ENCODE results near the gene PANX3. TPM values are rescaled to one million over a fixed set of nuclear protein-coding genes. Genes with fewer than 3 reads are reported as not detected.
A peak's percentile ranks its signal among the peaks of the same experiment; 100 is the strongest.

PANX3 gene
- total RNA-seq, 2 donors from 2014 or later, result not detected

DNA sequence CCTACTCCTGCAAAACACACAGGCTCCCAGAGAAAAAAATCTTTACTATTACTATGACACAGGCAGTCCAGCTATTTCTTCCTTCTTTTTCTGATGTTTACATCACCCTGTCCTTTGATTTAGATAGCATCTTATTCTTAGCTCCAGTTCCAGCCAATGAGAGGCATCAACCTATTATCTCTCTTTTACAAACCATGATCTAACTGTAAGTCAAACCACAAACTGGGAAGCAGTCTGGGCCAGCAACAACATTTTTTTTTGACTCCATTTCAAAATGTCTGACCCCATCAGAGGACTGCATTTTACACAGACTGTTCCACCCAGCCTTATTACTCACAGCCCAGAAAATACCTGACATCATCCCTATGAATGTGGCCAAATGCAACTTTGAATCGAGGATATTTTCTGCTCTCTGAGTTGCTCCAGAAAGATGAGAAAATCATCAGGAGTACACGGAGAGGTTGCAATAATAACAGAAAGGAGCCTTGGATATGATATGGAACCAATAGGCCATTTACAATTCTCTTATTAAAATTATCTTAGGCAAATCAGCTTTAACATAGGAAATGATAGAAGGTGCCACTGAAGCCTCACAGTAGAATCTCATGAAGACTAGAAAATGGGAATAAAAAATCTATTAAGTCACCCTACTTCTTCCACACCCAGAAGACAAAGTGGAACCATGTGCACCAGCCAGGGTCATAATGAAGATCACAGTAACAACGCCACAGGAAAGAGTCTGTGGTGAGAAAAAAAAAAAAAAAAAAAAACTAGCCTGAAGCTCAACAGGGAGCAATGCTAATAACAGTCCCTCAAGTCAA lies 32.6 kb downstream of the PANX3 start:
- Histone ChIP-seq H3K27ac (peak overlapping the region; percentile 80 to 81), H3K27me3 (replicated peaks; ENCODE audit: insufficient read depth) (no peaks in the 10 kb centered on the region), H3K36me3 (no peaks in the 10 kb centered on the region), H3K4me1 (ENCODE audit: control insufficient read depth in 1 of 2, low read depth in 2 of 2) (peaks cover 5 to 24% of the 10 kb centered on the region in 2 donors), H3K4me3 (peak overlapping the region; percentile 59), H3K9me3 (no peaks in the 10 kb centered on the region)
- ATAC-seq (ENCODE audit: insufficient number of reproducible peaks, low FRiP score, low read depth), result peak; percentile 95
- no peak for DNase-seq (ENCODE audit: low spot score)
- TF ChIP-seq, protein P1, sequence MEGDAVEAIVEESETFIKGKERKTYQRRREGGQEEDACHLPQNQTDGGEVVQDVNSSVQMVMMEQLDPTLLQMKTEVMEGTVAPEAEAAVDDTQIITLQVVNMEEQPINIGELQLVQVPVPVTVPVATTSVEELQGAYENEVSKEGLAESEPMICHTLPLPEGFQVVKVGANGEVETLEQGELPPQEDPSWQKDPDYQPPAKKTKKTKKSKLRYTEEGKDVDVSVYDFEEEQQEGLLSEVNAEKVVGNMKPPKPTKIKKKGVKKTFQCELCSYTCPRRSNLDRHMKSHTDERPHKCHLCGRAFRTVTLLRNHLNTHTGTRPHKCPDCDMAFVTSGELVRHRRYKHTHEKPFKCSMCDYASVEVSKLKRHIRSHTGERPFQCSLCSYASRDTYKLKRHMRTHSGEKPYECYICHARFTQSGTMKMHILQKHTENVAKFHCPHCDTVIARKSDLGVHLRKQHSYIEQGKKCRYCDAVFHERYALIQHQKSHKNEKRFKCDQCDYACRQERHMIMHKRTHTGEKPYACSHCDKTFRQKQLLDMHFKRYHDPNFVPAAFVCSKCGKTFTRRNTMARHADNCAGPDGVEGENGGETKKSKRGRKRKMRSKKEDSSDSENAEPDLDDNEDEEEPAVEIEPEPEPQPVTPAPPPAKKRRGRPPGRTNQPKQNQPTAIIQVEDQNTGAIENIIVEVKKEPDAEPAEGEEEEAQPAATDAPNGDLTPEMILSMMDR (IDR thresholded peaks at IDR 0.05), result no peak

DNA sequence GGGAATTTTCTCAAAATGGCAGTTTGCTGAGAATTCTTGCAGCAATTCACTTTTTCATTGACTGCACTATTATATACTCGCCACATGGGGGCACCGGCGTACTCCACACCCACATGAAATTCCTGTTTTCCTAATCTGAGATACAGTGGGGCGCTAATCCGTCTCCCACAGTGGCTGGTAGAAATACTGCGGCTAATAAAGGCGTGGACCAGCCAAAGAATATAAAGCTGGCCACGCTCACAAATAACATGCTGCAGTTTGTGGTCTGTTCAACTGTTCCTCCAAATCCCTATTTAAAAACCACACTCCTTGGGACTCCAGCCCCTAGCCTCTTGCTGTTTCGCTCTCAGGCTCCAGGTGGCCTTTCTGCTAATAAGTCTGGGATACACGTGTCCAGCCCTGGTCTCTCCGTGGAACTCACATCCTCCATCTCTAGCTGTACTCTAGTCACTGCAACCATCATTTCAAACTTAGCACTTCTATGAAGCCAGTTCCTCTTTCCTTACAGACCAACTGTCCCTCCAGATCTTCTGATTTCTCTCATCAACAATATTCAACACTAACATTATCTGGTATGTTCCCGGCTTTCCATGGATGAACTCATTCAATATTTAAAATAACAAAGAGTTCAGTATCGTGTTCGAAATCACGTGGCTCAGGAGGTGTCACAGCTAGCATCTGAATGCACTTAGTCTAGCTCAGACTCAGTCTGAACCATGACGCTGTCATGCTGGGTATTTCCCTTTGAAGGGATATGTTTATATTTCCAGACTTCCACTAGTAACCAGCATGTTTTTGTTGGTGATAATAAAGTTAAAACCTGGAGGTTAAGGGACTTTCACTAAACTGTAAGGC lies 33.4 kb downstream of the PANX3 start:
- H3K27me3 ChIP-seq (replicated peaks; ENCODE audit: insufficient read depth), result no peaks in the 10 kb centered on the region
- no peaks in the 10 kb centered on the region for H3K9me3 ChIP-seq
- peak overlapping the region; percentile 80 to 81 for H3K27ac ChIP-seq
- ATAC-seq (ENCODE audit: insufficient number of reproducible peaks, low FRiP score, low read depth) (peak; percentile 63), DNase-seq (ENCODE audit: low spot score) (no peak)
- peak overlapping the region; percentile 59 for H3K4me3 ChIP-seq
- no peaks in the 10 kb centered on the region for H3K36me3 ChIP-seq
- H3K4me1 ChIP-seq (ENCODE audit: control insufficient read depth in 1 of 2, low read depth in 2 of 2), result peaks cover 5 to 24% of the 10 kb centered on the region in 2 donors
- TF ChIP-seq, protein P1 (IDR thresholded peaks at IDR 0.05), result peak; percentile 85

GRCh38 chr11:124646148-124646547 lies 34.9 kb downstream of the PANX3 start:
- Histone ChIP-seq H3K27me3 (replicated peaks; ENCODE audit: insufficient read depth) (no peaks in the 10 kb centered on the region), H3K4me1 (ENCODE audit: control insufficient read depth in 1 of 2, low read depth in 2 of 2) (peaks cover 5 to 24% of the 10 kb centered on the region in 2 donors), H3K36me3 (no peaks in the 10 kb centered on the region), H3K9me3 (no peaks in the 10 kb centered on the region), H3K27ac (no peak overlapping the region), H3K4me3 (no peak overlapping the region)
- TF ChIP-seq, protein P1 (IDR thresholded peaks at IDR 0.05), result no peak
- ATAC-seq (ENCODE audit: insufficient number of reproducible peaks, low FRiP score, low read depth) (no peak), DNase-seq (ENCODE audit: low spot score) (no peak)

- ATAC-seq (ENCODE audit: insufficient number of reproducible peaks, low FRiP score, low read depth) (no peak), DNase-seq (ENCODE audit: low spot score) (no peak)
- Histone ChIP-seq H3K27me3 (replicated peaks; ENCODE audit: insufficient read depth) (no peaks in the 10 kb centered on the region), H3K4me1 (ENCODE audit: control insufficient read depth in 1 of 2, low read depth in 2 of 2) (peaks cover 0 to 15% of the 10 kb centered on the region in 2 donors), H3K36me3 (no peaks in the 10 kb centered on the region), H3K9me3 (no peaks in the 10 kb centered on the region), H3K4me3 (no peak overlapping the region), H3K27ac (no peak overlapping the region)
- TF ChIP-seq, protein P1 (IDR thresholded peaks at IDR 0.05), result no peak
Observed at GRCh38 chr11:124648610-124649009, 37.4 kb downstream of the PANX3 start.

Data from thoracic aorta (tissue), 2 donors.